HG03378 (cell line): Measurements from ENCODE around the gene TRIM56.
"Not testable (repeated sequence)": the region's sequence is repeated elsewhere in the genome, so short reads cannot be mapped to it uniquely, and the experiment has no call there.

Source experiments
- ATAC-seq: cut with Tn5 transposase; IDR thresholded peaks from one replicate; pipeline ENCODE4 v1.9.1; 2021; ENCODE audit warnings: mild to moderate bottlenecking, moderate library complexity; ENCODE audit not compliant: unreplicated experiment

TRIM56 gene

DNA sequence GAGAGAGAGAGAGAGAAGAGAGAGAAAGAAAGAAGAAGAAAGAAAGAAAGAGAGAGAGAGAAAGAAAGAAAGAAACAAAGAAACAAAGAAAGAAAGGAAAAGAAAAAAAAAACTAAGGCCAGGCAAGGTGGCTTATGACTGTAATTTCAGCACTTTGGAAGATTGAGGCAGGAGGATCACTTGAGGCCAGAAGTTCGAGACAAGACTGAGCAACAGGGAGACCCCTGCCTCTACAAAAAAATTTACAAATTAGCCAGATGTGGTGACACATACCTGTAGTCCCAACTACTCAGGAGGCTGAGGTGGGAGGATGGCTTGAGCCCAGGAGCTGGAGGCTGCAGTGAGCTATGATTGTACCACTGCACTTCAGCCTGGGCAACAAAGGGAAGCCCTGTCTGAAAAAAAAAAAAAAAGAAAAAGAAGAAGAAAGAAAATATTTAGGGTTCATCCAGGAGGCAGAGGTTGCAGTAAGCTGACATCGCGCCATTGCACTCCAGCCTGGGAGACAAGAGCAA lies 44.4 kb downstream of the TRIM56 start:
- ATAC-seq, result no peak

DNA sequence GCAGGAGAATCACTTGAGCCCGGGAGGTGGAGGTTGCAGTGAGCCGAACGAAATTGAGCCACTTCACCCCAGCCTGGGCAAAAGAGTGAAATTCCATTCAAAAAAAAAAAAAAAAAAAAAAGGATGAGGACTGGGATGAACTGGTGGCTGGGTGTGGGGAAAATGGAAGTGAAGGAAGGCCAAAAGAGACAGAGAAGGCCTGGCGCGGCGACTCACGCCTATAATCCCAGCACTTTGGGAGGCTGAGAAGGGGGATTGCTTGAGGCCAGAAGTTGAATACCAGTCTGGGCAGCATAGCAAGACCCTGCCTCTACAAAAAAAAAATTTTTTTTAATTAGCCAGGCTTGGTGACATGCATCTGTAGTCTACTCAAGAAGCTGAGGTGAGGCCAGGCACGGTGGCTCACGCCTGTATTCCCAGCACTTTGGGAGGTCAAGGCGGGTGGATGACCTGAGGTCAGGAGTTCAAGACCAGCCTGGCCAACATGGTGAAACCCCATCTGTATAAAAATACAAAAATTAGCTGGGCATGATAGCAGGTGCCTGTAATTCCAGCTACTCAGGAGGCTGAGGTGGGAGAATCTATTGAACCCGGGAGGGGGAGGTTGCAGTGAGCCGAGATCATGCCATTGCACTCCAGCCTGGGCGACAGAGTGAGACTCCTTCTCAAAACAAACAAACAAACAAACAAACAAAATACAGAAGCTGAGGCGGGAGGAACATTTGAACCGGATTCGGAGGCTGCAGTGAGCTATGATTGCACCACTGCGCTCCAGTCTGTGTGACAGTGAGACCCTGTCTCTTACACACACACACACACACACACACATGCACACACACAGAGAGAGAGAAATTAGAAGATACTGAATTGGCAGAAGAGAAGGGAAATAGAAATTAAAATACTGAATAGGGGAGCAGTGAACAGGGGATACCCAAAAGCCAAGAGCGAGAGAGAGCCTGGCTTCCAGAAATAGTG lies 47.6 kb downstream of the TRIM56 start:
- not testable (repeated sequence) for ATAC-seq

DNA sequence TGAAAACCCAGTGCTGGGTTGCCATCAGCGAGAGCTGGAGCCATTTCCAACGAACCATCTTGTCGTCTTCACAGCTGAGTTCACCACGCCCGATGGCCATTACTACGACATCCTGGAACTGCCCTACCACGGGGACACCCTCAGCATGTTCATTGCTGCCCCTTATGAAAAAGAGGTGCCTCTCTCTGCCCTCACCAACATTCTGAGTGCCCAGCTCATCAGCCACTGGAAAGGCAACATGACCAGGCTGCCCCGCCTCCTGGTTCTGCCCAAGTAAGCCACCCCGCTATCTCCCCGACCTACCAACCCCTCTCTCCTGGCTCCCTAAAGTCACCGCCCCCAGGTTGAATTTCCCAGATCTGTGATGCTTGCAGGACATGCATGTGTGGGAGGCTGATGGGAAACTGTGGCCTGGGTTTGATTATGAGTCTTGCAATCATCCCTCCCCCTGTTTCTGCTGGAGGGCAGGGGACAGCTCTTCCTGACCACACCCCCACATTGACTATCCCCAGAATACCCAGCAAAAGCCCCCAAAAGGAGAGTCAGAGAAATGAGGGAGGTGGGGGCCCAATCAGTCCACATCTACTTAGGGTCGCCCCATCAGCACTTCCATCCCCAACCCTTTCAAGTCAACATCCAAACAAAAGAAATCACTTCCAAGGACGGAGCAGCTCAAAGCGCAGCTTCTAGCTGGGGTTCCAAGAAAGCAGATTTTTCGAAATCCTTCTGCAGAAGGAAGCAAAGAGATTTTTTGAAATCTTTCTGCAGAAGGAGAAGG lies 48.5 kb downstream of the TRIM56 start:
- ATAC-seq, result no peak

DNA sequence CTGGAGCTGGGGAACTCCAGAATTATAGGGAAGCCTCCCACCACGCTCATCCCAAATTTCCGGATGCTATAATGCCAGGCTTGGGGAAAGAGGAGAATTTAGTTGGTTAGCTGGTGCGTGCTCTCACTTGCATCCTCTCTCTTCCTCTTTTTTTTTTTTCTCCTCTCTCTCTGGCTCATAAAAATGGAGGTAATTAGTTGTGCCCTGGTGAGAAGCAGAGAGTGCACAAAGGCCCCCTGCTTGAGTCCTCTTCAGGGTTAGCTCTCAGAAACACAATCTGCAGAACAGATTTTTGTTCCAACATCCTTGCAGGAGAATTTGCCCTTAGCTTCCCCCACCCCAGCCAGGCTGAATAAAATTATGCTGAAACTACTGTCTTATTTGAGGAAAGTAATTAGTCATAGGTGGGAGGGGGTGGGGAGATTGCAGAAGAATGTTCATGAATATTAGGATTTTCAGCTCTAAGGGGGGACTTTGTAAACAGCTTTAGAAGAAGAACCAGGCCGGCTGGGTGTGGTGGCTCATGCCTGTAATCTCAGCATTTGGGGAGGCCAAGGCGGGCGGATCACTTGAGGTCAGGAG lies 49.2 kb downstream of the TRIM56 start:
- ATAC-seq, result no peak

DNA sequence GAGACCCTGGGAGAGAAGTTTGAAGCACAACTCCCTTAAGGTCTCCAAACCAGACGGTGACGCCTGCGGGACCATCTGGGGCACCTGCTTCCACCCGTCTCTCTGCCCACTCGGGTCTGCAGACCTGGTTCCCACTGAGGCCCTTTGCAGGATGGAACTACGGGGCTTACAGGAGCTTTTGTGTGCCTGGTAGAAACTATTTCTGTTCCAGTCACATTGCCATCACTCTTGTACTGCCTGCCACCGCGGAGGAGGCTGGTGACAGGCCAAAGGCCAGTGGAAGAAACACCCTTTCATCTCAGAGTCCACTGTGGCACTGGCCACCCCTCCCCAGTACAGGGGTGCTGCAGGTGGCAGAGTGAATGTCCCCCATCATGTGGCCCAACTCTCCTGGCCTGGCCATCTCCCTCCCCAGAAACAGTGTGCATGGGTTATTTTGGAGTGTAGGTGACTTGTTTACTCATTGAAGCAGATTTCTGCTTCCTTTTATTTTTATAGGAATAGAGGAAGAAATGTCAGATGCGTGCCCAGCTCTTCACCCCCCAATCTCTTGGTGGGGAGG lies 52.5 kb downstream of the TRIM56 start:
- ATAC-seq, result no peak

DNA sequence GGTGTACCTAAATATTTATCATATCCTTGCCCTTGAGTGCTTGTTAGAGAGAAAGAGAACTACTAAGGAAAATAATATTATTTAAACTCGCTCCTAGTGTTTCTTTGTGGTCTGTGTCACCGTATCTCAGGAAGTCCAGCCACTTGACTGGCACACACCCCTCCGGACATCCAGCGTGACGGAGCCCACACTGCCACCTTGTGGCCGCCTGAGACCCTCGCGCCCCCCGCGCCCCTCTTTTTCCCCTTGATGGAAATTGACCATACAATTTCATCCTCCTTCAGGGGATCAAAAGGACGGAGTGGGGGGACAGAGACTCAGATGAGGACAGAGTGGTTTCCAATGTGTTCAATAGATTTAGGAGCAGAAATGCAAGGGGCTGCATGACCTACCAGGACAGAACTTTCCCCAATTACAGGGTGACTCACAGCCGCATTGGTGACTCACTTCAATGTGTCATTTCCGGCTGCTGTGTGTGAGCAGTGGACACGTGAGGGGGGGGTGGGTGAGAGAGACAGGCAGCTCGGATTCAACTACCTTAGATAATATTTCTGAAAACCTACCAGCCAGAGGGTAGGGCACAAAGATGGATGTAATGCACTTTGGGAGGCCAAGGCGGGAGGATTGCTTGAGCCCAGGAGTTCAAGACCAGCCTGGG lies 53.1 kb downstream of the TRIM56 start:
- peak; percentile 61 for ATAC-seq

DNA sequence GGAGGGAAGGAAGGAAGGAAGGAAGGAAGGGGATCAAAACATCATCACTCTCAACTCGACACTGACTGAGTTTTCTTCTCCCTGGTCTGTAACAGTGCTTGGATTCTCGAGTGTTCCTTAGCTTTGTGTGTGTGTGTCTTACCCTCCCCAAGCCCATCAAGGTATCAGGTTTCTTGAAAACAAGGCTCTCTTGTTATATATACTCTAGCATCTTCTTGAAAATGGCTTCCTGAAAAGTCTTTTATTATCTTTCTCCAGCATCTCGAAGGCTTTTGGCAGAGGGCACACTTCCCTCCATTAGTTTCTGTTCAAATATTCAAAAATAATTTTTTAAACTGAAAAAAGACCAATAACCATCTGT lies 55.0 kb downstream of the TRIM56 start:
- no peak for ATAC-seq

DNA sequence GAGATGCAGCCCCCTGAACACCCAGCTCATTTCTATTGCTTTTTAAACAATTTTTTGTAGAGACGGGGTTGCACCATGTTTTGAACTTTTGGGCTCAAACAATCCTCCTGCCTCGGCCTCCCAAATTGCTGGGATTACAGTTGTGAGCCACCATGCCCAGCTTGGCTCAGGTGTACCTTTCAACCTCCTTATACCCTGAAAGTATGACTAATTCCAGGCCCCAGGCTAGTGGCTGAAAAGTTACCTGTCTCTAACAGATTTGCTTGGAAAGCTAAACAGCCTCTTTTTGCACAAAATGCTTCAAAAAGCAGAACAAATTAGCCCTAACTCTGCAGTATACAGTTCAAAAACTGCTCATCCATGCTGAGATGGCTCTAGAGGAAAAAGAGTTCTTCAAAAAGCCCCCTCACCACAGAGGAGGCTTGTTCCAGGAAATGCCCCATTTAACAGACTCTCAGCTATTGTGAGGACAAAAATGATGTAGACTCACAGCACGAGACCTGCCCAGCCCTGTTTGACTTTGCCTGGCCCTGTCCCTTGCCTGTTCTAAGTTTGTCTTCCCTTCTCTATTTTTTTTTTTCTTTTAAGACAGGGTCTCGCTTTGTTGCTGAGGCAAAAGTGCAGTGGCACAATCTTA lies 55.6 kb downstream of the TRIM56 start:
- no peak for ATAC-seq
